COLO668 (cell line): Measurements from ENCODE around the gene ISCA2.
A peak's percentile ranks its signal among the peaks of the same experiment; 100 is the strongest.

Source experiments
- DNase-seq: peaks from one replicate; lab custom pipeline; 2025; ENCODE audit not compliant: unreplicated experiment; lab: John Stamatoyannopoulos, UW

The ISCA2 gene

DNA sequence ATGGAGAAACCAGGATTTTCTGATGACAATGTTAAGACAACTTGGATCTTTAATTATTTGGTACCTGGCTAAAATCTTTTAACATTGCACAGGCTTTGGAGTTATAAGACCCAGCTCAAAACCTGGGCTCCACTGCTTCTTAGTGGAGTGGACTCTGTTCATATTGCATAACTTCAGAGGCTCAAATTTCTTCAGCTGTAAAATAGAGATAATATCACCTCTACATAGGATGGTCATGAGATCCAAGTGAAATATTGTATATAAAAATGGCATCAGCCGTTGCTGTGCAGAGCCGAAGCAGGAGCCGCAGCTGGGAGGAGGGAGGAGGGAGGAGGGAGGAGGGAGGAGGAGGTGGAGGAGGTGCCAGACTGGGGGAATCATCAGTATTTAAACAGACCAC is 11.0 kb upstream of the ISCA2 start:
- no peak for DNase-seq

DNA sequence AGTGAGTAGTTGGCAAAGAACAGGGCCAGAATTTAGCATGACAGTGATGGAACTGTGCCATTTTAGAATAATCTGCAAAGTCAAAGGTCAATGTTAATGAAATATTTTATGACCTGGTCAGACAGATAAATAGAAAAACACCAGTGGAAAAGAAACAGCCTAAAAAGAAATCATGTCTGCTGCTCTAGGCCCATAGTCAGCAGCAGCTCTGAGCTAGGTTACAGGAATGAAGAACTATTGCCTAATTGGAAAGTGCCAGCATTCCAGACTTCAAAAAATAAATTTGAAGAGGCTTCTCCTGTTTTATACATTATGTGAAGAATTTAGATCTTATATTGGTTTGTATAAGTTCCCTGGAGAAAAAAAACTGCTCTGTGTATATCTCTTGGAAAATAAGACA is 10.2 kb upstream of the ISCA2 start:
- no peak for DNase-seq

DNA sequence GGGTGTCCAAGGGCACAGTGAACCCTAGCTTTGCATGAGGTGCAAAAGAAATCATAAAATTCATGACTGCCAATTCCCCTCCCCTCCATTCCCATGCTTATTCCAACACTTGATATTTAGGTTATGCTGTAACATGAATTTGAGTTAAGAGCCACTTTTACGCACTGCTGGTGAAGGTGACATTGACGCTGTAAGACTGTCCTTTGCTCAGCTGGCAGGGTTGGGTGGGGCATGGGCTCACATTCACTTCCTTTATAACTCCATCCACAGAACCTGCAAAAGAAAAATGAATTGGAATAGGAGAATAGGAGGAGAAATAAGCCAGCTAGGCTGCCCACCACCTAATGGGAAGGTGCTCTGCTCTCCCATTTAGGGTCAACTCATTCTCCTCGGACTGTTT is 7.4 kb upstream of the ISCA2 start:
- no peak for DNase-seq

DNA sequence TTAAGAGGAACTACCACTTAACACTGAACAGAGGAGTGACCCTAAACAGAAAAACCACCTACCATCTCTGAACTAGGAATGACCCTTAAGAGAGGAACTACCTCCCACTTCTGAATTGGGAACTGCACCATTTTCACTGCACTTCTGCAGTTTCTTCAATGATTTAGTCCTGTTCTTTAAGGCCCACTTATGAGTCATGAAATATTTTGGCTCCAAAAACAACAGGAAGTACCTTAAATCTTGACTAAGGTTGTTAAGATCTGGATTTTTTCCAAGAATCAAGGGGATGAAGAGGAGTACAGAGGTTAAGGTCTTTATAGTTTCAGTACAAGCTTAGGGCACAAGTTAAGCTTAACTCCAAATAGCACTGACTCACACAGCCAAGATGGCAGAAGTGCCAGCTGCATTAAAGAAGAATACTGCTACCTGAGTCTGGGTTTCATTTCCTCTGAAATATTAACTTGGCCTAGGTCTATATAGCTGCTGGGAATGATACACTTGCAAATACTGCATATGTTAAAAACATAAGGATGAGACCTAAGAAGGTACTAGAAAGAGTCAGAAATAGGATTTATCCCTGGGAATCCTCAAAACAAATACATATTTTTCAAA is 4.7 kb upstream of the ISCA2 start:
- DNase-seq = no peak

DNA sequence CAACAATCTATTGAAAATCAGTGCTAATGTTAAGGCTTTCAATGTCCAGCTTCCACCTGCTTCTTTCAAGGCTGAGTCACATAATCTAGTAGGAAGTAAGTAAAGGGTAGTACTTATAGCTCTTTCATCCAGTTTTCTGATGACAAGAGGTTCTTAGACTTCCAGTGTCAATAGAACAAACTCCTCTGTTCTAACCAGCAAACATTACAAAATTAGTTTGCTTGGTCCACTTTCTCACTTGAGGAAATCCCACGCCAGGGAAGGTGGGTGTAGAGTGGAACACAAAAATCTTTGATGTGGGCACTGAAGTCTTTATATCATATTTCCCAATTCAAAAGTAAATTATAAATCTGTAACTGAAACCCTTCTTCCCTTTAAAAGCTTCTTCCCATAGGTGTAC is 3.1 kb upstream of the ISCA2 start:
- no peak for DNase-seq

DNA sequence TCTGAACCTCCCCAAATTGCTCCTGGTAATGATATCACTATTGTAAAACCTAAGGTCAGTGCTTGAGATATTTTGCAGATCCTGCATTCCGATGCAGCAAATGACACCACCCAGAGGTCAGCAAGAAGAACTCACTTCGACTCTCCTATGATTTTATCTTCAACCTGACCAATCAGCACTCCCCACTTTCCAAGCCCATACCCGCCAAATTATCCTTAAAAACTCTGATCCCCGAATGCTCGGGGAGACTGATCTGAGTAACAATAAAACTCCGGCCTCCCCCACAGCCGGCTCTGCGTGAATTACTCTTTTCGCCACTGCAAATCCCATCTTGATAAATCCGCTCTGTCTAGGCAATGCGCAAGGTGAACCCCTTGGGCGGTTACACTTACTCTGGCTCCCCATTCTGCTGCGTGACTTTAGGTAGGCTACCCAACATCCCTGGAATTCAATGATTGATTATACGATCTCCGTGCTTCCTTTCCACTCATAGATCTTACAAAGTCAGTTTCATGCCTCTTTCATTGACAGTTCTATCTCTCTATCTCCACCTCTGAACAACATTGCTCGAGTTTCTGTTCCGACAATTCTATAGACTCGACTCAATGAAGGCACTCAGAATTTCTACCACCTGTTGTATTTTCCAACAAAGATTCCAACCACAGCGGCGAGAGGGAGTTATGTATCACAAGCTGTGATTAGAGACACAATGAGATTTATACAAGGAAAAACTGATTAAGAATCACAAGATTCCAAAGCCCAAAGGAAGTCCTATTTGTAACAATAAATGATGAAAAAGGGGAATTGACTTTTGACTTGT is 1.4 kb upstream of the ISCA2 start:
- DNase-seq = no peak

DNA sequence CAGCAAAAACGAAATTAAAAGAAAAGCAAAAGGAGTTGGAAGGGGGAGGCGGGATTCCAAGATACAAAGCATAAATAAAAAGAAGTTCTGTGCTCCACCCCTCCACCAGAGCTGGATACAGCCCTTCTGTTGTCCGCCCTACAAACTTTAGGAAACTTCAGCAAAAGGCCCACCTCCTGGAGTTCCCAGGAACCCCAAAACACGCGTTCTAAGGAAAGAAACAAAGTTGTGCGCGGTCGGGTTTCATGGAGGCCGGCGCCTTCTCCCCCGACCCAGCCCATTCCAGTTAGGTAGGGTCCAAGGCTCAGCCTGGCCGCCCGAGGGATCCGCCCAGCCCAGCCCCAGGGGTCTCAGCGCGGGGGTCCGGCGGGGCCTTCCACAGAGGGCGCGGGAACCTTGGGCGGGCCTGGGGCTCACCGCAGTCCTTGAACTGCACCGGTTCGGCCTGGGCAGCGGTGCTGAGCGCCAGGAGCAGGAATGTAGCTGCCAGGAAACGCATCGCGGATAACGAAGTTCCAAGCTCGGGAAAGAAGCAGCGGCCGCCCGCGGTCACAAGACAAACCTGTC is 706 bp upstream of the ISCA2 start, which contains the start of gene NPC2:
NPC2 (minus strand) TSS at position 530 of the 567 bp plus-strand sequence; CDS start at position 499, 31 bp downstream.
- DNase-seq = no peak

DNA sequence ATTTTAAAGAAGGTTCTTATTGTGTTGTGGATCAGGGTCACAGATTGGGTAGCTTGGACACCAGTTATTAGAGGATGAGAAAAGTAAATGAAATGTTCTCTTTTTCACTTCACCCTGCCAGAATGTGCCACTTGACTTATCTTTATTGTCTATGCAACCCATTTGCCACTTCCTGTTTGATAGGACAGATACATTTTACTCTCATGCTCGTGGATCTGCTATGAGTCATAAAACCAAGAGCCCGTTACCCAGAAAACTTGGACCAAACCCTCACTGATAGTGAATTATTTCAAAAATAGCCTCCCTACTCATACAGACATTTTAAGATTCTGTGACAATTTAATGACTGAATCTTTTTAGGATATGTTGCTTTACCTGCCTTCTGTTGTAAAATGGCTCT is 1.8 kb downstream of the ISCA2 start:
- no peak for DNase-seq

DNA sequence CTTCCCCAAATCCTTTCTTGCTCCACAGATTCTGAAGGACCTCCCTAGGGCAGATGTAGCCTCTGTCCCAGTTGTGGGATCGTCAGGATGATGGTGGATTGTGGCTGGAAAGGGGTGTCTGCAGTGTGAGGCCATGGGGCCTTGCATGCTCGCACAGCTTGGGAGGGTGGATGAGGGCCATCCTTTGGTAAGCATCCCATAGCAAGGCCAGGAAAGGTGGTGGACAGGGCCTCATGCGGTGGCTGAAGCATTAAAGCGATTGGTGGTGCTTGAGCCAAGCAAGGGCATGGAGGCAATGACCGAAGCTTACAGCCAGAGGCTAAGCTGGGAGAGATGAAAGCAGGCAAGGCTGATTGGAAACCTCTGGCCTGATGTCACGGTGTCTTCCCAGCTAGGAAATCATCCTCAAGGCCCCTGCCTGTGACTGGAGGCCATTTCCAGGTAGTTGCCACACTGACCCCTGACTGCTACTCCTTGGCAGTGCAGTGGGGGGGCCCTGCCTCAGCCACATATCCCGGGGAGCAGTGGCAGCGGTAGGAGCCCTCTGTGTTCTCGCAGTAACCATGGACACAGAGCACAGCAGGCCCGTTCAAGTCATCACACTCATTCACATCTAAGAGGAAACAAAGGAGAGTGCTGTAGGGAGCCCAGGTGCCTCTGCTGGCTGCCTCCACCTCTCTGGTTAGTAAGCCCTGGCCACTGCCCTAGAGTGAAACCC is 7.0 kb downstream of the ISCA2 start:
- DNase-seq = no peak

DNA sequence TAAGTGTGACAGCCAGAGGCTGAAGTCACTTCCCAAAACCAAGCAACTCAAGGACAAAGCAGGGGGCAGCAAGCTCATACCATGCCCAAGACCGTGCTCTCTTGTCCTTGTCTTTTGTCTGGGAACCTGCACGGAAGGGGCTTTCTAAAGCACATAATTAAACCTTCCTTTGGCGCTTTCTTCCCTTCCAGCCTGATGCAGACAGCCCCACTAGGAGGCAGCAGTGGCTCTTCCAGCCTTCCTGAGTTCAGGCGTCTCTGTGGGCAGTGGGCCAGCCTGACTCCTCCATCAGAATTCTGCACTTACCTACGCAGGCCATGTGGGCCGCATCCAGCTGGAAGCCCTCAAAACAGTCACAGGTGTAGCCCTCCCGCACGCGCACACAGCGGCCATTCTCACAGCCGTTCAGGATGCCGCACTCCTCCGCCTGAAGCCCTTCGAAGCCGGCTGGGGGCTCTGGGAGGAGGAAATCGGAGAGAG is 7.6 kb downstream of the ISCA2 start:
- peak; percentile 60 for DNase-seq

DNA sequence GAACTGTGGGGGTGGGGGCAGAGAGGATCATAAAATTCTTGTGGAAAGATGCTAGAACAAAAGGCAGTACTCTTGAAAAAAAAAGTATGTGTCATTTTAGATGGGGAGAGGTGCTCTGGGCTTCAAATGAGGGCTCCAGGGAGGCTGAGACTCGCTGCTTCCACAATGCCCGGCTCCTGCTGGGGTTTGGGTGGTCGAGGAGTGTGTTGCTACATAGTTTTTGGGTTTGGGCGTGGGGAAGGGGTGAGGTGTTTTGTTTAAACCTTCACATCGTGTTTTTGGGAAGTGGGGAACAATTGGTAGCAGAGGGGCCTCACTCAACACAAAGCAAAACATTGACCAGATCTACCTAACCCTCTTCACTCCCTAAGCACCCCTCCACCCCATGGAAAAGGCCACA is 8.1 kb downstream of the ISCA2 start:
- DNase-seq = no peak

DNA sequence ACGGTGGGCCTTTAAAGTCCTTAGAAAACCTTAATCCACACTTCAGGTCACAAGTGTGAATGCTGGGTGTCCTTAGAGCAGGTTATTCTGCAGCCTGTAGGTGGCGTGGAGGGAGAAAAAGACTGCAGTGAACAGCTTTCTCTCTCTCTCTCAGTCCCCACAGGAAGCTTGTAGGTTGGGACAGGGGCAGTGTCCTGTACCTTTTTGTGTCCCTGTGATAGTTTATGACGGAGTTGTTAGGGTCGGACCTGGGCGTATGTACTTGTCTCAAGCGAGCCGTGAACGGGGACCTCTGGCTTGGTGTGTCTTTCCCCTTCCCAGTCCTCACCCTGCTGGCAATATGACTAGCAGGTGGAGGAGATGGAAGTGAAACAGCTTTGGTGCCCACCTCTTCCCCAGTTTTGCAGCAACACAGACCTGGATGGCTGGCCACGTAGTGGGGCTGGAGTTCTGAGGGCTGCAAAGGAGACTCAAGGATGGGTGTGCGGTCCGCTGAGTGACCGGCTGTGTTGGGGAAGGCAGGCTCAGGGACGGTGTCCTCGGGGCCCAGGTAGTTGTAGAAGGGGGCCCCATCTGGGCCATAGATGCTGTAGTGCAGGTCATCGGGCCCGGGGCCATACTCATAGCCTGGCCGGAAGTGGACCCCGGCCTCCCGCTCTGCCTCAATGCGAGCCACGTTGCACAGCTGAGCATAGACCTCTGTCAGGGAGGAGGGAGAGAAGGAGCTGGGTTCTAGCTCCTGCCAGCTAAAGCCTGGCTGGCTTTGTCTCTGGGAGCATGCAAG is 8.9 kb downstream of the ISCA2 start:
- DNase-seq = peak; percentile 51

DNA sequence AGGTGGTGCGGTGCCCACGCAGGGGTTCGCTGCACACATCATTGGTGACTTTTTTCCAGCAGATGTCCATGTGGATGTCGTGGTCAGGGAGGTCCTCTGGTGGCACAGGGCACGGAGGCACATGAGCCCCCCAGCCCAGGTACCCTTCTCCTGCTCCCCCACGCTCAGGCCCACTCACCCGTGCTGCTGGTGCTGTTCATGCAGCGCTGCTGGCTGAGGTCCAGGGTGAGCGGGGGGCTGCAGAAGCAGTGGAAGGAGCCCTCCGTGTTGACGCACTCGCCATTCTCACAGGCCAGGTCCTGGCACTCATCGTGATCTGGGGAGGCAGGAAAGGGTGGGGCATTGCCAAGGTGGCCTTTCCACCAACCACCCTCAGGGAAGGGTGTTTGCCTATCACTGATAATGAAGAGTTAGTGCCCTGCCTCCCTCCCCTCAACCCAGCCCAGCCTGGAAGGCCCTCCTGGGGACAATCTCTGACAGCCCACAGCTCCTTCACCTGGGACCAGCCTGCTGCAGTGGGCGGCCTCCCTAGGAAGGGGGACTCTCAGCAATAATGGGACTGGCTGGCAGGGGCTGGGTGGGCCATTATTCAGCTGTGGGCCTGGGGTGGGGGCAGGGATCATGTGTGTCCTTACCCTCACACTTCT is 9.8 kb downstream of the ISCA2 start:
- no peak for DNase-seq

DNA sequence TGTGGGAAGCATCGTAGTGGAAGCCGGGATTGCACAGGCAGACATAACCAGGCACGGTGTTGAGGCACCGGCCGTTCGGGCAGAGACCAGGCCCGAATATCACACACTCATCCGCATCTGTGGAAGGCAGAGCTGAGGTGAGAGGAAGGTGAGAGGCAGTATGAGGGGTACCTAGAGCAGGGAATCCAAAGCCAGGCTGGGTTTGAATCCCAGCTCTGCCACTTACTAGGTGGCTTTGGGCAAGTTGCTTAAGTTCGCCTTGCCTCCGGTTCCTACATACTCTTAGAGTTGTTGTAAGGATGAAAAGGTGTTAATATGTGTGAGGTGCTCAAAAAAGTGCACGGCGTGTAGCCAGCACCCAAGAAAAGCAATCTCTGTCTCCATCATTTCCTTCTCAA is 10.4 kb downstream of the ISCA2 start:
- no peak for DNase-seq

DNA sequence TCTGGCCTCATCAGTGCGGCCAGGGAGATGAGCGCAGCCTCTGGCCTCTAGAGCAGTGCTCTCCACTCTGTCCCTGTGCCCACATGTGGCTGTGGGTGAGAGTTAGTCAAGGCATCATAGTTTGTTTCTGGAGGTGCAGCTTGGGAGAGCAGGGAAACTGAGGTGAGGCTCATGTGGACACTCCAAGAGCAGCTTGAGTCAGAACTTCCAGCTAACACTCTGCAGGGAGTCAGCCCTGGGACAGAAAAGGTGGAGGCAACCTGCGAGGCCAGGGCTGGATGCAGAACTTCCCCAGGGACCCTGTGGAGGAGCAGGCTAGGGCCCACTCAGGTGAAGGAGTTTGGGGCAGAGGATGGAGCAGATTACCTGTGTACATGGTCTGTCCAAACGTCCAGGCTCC is 10.8 kb downstream of the ISCA2 start:
- DNase-seq = no peak

DNA sequence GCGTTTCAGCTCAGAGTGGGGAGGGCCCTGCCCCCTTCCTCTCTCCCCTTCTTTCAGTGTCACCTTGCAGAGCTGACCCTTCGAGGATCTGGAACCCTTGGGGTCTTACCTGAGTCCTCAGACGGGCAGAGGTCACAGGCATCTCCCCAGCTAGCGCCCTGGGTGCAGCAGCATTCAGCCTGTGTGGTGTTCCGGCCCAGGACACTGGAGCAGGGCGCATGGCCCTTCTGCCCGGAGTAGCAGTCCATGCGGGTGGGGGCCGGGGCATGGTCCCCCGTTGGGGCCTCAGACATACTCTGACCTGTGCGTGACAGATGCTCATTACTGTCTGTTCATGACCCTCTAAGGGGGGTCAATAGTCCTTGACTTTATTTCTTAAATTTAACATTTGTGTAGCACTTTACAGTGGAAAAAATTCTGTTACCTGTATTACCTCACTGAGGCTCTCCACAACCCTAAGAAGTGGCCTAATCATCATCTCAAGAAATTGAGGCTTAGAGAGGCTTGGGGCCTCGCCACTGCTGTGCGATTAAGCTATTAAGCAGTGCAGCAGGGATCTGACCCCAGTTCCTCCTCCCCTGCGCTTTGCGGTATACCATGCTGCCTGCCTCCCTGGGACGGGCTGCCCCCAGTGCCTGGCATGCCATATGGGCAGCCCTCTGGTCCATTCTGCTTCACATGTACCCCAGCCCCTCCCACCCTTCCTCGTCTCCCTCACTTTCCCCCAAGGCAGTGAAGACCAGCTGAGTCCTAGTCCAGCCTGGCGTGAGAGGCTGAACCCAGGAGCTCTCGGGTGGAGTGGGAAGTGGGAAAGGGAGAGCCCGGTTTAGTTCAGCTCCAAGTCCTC is 11.5 kb downstream of the ISCA2 start:
- DNase-seq = no peak

DNA sequence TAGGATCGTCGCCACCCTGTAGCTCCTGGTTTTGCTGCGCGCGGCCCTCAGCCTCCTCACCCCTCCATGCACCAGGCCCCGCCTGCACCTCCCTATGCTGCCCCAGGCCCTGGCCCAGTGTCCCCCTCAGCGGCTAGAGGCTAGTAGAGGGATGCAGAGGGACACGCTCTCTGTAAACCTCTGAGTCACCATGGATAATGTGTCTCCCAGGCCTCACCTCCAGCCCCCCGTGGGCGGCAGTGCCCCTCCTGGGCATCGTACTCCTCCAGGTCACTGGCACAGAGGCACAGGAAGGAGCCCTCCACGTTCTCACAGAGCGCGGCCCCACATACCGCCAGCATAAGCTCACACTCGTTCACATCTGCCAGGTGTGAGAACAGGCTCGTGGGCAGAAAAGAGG is 12.3 kb downstream of the ISCA2 start:
- no peak for DNase-seq

DNA sequence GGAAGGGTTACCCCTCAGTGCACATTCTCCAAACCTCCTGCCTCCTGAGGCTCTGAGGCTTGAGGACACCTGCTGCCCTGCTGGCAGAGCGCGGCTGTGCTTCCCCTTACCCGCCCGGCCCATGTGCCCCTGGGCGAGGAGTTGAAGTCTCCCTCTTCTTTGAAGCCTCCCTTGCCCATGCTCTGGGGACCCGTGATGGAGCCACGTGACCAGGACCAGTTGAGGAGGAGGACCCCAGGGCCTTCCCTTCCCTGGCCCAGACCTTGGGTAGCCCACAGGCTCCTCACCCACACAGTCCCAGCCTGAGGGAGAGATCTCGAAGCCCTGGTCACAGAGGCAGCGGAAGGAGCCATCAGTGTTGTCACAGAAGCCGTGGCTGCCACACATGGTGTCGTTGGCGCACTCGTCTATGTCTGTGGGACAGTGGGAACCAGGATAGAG is 12.9 kb downstream of the ISCA2 start:
- no peak for DNase-seq

DNA sequence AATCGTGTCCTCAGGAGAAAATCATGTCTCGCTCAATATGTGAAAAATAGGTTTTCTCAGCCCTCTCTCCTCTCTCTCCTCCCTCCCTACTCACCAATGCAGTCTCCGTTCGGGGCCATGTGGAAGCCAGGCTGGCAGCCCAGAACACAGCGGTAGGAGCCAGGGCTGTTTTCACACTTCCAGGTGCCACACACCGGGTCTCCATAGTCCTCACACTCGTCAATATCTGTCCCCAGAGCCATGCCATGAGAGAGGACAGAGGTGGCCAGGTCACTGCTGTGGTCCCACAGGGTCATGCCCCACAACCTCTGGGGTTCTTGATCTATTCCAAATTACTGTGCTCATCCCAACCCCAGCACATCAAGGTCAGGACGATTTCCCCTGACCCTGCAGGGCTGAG is 13.5 kb downstream of the ISCA2 start:
- DNase-seq = no peak
